OCI-LY3 (cell line): ENCODE results near the gene ZNF710.

ENCODE experiments used
- CTCF ChIP-seq: fragments of 200-600, 300-600 bp; sonication (generic); IDR thresholded peaks from 2 replicates; pipeline ENCODE4 v1.5.1; 2014; ENCODE audit warnings: antibody characterized with exemption, low read length, low read depth
- EZH2phosphoT487 ChIP-seq: fragments of 200-600 bp; shearing (Covaris generic); IDR thresholded peaks from 2 replicates; pipeline ENCODE4 v1.6.1; 2018; ENCODE audit warnings: antibody characterized with exemption, mixed run types, low read depth

GRCh38 chr15:90114451-90114901, 113.4 kb downstream of the ZNF710 start:
- no peak for TF ChIP-seq CTCF
- TF ChIP-seq EZH2phosphoT487: no peak
